A549 treated with ZK216348 at 1 μM for 4 hours (cell line): ENCODE measurements around the gene ZNF679. TPM values are rescaled to one million over a fixed set of nuclear protein-coding genes. Genes with fewer than 3 reads are reported as not detected.

Experiments used
- total RNA-seq: library from RNA; stranded (reverse); fragments of 200-300 nt; extraction: Qiagen RNA extraction; gene quantifications from 5 replicates; pipeline ENCODE4 v1.2.3, GENCODE V29; 2022; ENCODE audit warnings: low read depth

ZNF679 gene
- total RNA-seq = not detected in 5 replicates

DNA sequence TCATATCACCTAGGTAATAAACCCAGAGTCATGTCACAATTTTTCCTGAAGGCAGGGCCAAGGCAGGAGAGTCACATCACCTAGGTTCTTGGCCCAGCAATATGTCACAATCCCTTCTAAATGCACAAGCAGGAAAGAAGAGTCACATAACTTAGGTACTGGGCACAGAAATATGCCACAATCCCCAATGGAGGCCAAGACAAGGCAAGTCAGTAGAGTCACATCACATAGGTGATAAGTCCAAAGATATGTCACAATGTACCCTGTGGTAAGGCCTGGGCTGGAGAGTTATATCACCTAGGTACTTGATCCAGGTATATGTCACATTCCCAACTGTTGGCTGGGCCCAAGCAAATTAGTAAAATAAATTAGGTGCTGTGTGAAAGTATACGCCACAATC is at the start of gene ZNF679:
Gene ZNF679 (plus strand): TSS at position 301 of the 400 bp plus-strand sequence. CDS start 20,644 bp downstream, outside the sequence.

DNA sequence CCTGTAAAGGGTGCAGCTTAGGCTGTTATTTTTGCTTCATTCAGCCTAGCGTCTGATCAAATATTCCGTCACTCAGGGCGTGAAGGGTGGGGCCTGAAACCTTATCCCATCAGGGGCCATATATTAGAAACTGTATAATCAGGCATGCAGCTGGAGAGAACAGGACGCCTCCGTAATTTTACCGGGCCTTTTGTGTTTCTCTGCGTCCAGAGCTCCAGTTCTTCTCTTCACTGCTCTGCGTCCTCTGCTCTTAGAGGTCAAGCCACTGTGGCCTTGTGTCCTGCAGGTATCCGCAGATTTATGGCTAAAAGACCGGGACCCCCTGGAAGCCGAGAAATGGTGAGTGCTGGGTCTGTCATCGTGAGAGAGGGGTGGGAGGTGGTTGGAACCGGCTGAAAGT is 21.4 kb upstream of the ZNF679 start, which contains the start of gene ZNF735:
Gene ZNF735 (plus strand): TSS at position 301 of the 400 bp plus-strand sequence. CDS start 0 bp downstream, at position 301.

DNA sequence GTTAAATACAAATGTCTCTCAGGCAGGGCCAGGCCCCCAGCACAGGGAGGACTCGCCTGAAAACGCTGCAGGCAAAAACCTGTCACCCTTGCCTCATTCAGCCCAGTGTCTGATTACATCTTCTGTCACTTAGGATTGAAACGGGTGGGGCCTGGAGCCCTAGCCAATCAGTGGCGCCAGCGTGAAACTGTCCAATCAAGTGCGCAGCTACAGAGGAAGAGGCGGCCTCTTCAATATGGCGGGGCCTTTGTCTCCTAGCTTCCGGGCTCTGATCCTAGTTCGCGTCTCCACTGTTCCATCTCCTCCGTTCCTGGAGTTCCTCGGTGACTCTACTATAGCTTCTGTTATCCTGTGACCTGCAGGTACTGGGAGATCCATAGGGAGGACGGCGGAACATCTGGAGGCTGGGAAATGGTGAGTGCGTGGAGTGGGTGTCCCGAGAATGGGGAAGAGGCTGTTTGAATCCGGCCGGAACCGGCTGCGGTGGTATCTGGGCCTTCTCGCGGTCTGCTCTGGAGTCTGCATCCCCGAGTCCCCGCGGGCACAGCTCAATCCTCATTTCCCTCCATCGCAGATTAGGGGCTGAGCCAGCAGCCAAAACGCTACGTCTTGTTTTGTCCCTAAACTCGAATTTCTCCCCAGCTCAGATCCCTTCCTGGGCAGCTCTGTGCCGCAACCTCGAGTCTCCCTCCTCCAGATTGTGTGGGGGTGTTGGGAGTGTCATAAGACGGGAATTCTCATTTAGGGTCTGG is 85.6 kb downstream of the ZNF679 start, which contains the start of gene ZNF736:
Gene ZNF736 (plus strand): TSS at position 222 of the 752 bp plus-strand sequence. CDS start 190 bp downstream, at position 412.

Other genes starting within 250 kb of the ZNF679 start
- gene ZNF722, start 229.6 kb upstream of the ZNF679 start, total RNA-seq = not detected in 5 replicates
- not detected in 5 replicates for gene ZNF727, start 183.0 kb upstream of the ZNF679 start, total RNA-seq
- gene ZNF735, start 21.3 kb upstream of the ZNF679 start, total RNA-seq = not detected in 5 replicates
- 0.03 TPM in 1 of 5 replicates, not detected in the others for gene ZNF736, start 85.5 kb downstream of the ZNF679 start, total RNA-seq